ENCODE measurements around the gene EFNA5. TPM values are rescaled to one million over a fixed set of nuclear protein-coding genes. Genes with fewer than 3 reads are reported as not detected.
A peak's percentile ranks its signal among the peaks of the same experiment; 100 is the strongest.

Gene EFNA5
- total RNA-seq, 1 experiment from 2014 or later, result 13.1 TPM

GRCh38 chr5:107548477-107548876, 122.3 kb downstream of the EFNA5 start:
- DNase-seq (ENCODE audit: low read depth), result no peak

- no peak for DNase-seq (ENCODE audit: low read depth)
These were observed 124.0 kb downstream of the EFNA5 start for GRCh38 chr5:107546719-107547118.

GRCh38 chr5:107545486-107545885, 125.3 kb downstream of the EFNA5 start:
- no peak for DNase-seq (ENCODE audit: low read depth)

GRCh38 chr5:107544967-107545366, 125.8 kb downstream of the EFNA5 start:
- no peak for DNase-seq (ENCODE audit: low read depth)

- DNase-seq (ENCODE audit: low read depth), result no peak
These were observed 126.3 kb downstream of the EFNA5 start for GRCh38 chr5:107544476-107544875.

- no peak for DNase-seq (ENCODE audit: low read depth)
These were observed 126.9 kb downstream of the EFNA5 start for GRCh38 chr5:107543868-107544267.

- peak; percentile 93 for DNase-seq (ENCODE audit: low read depth)
These were observed 127.9 kb downstream of the EFNA5 start for GRCh38 chr5:107542831-107543231.

- peak; percentile 99 for DNase-seq (ENCODE audit: low read depth)
These were observed 128.3 kb downstream of the EFNA5 start for GRCh38 chr5:107542428-107542827.

GRCh38 chr5:107541400-107541799, 129.3 kb downstream of the EFNA5 start:
- no peak for DNase-seq (ENCODE audit: low read depth)

GRCh38 chr5:107539726-107540330, 130.9 kb downstream of the EFNA5 start:
- no peak for DNase-seq (ENCODE audit: low read depth)

GRCh38 chr5:107538805-107539445, 131.8 kb downstream of the EFNA5 start:
- DNase-seq (ENCODE audit: low read depth), result no peak

- no peak for DNase-seq (ENCODE audit: low read depth)
These were observed 132.4 kb downstream of the EFNA5 start for GRCh38 chr5:107538331-107538730.

GRCh38 chr5:107535849-107536248, 134.9 kb downstream of the EFNA5 start:
- DNase-seq (ENCODE audit: low read depth), result no peak

- DNase-seq (ENCODE audit: low read depth), result no peak
These were observed 136.5 kb downstream of the EFNA5 start for GRCh38 chr5:107533910-107534876.

- no peak for DNase-seq (ENCODE audit: low read depth)
These were observed 137.8 kb downstream of the EFNA5 start for GRCh38 chr5:107532916-107533315.

GRCh38 chr5:107532169-107532878, 138.4 kb downstream of the EFNA5 start:
- DNase-seq (ENCODE audit: low read depth), result peak; percentile 50

- no peak for DNase-seq (ENCODE audit: low read depth)
These were observed 139.4 kb downstream of the EFNA5 start for GRCh38 chr5:107531308-107531707.

- no peak for DNase-seq (ENCODE audit: low read depth)
These were observed 141.1 kb downstream of the EFNA5 start for GRCh38 chr5:107529618-107530017.

- DNase-seq (ENCODE audit: low read depth), result no peak
These were observed 144.3 kb downstream of the EFNA5 start for GRCh38 chr5:107526270-107526937.

- DNase-seq (ENCODE audit: low read depth), result peak; percentile 34
These were observed 146.6 kb downstream of the EFNA5 start for GRCh38 chr5:107524111-107524510.

- DNase-seq (ENCODE audit: low read depth), result peak; percentile 83
These were observed 147.6 kb downstream of the EFNA5 start for GRCh38 chr5:107523029-107523680.
